Measurements from ENCODE around the gene ARMC3.

DNA sequence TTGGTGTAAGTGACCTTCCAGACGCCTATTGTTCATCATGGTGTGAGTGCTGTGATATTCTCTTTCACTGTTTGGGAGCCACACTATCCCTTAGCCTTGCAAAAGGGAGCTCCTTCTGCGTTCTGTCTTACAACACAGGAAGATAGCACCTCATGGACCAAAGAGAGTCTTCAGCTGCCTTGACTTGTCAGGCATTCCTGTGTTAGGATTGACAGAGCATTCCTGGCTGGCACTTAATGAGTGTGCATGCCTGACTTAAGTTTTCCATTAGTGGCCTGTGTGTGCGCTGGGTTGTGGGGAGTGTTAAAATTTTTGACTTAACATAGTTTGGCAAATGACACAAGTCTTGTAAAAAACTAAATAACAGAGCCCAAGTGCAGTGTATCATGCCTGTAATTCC is 145.7 kb downstream of the ARMC3 start:
- TF ChIP-seq, protein P1, sequence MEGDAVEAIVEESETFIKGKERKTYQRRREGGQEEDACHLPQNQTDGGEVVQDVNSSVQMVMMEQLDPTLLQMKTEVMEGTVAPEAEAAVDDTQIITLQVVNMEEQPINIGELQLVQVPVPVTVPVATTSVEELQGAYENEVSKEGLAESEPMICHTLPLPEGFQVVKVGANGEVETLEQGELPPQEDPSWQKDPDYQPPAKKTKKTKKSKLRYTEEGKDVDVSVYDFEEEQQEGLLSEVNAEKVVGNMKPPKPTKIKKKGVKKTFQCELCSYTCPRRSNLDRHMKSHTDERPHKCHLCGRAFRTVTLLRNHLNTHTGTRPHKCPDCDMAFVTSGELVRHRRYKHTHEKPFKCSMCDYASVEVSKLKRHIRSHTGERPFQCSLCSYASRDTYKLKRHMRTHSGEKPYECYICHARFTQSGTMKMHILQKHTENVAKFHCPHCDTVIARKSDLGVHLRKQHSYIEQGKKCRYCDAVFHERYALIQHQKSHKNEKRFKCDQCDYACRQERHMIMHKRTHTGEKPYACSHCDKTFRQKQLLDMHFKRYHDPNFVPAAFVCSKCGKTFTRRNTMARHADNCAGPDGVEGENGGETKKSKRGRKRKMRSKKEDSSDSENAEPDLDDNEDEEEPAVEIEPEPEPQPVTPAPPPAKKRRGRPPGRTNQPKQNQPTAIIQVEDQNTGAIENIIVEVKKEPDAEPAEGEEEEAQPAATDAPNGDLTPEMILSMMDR (IDR thresholded peaks at IDR 0.05), result no peak
- TF ChIP-seq POLR2A (IDR thresholded peaks at IDR 0.05), result no peak

Measured in ovary (tissue), 3 donors.